SK-N-DZ (cell line): ENCODE results near the gene SRRM1.
"Not testable (repeated sequence)": the region's sequence is repeated elsewhere in the genome, so short reads cannot be mapped to it uniquely, and the experiment has no call there.

Experiments used
- DNase-seq: peaks from one replicate; pipeline ENCODE4 v3.0.0-alpha.2; 2015; ENCODE audit warnings: low spot score

The SRRM1 gene

DNA sequence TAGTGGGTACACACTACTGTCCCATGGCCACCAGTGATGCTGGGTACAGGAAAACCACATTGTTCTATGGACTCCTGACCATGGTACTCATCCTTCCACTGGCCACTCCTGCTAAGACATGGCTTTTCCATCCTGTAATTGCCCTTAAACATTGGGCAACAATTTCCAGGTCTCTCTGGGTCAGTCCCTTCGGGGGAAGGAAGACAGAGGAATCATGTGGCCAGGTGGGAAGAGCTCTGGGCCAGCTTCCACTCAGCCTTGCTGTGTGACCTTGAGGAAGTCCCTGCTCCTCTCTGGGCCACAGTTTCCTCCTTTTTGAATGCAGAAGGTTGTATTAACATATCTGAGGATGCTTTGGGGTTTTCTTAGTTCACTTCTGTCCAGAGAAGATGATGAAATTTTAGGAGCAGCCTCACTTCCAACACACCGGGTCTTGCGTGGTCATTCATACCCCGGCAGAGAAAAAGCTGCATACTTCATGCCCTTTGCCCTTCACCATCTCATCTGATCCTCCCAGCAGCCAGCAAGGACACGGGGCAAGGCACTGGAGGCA lies 50.8 kb downstream of the SRRM1 start:
- no peak for DNase-seq

DNA sequence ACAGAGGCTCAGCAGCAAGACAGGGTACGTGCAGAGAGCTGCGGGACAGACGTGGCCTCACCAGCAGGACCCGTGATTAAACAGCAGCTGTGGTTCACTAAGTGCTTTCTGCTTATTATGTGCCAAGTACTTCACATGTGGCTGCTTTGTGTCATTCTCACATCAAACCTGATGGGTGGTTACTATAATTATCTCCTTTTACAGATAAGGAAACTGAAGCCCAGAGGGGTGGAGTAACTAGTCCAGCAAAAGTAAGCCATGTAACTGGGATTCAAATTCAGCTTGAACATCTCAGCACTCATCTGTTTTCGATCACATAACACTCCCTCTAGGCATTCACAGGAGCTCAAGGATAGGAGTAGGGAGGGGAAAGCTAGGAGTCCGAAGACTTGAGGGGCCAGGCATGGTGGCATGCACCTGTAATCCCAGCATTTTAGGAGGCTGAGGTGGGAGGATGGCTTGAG lies 51.3 kb downstream of the SRRM1 start:
- peak; percentile 80 for DNase-seq

DNA sequence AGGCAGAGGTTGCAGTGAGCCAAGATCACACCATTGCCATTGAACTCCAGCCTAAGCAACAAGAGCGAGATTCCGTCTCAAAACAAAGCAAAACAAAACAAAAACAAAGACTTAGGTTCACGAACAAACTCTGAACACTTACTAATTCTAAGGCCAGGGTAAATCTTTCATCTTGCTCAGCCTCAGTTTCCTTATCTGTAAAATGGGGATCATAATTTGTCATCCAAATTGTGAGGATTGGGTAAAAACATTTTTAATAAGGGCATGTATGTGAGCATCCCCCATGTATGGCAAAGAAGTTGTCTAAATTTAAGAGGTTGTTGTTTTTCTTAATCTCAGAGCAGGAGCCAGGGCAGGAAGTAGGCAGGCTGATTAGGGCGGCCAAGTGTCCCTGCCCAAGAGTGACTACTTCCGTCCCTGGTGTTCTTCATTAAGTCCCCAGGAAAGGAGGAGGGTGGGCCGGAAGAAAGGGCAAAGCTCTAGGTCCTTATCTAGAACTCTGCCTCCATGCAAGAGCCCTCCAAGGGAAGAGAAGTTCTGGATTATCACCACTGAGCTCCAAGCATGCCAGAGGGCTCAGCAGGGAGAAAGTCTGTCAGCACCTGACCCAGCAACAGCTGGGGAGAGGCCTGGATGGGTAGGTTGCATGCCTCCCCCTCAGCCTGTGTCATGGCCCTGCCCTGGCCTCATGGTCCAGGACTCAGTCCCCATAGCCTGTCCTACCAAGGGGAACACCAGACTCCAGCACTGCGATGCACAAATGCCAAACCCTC lies 52.3 kb downstream of the SRRM1 start:
- DNase-seq: no peak

DNA sequence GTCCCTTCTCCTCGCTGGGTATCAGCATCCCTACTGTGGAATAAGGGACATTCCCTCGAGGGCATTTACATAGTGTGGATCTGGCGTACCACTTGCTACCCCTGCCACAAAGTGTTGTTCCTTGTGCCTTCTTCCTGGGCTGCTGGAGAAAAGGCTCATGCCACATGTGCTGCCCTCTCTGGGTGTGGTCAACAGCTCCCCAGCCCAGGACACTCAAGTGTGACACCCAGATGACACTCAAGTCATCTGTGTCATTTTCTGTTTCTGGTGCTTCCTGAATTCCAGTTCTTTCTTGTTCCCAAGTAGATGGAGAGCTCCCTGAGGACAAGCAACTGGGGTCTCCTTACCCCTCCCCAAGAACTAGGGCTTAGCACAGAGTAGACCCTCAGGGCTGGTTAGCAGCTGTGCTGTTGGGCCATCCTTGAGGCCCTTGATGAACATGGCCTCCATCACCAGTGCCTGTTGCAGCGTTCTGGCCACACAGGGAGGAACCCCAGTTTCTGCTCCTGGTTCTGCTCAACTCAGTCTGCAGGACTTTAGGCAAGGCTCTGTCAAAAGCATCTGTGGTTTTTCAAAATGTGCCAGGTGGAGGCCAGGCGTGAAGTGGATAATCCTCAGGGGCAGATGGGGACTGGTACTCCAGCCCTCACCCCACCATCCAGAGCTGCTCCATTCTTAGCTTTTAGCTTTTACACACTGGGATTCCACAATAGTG lies 53.1 kb downstream of the SRRM1 start:
- peak; percentile 23 for DNase-seq

DNA sequence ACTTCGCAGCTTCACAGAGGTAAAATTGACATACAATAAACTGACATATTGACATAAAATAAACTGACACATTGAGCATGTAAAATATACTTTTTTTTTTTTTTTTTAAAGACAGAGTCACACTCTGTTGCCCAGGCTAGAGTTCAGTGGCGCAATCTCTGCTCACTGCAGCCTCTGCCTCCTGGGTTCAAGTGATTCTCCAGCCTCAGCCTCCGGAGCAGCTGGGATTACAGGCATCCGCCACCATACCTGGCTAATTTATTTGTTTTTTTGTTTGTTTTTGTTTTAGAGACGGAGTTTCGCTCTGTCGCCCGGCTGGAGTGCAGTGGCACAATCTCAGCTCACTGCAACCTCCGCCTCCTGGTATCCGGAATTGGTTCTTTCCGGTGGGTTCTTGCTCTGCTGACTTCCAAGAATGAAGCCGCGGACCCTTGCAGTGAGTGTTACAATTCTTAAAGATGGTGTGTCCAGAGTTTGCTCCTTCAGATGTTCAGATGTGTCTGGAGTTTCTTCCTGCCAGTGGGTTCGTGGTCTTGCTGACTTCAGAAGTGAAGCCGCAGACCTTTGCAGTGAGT lies 53.7 kb downstream of the SRRM1 start:
- DNase-seq: no peak

DNA sequence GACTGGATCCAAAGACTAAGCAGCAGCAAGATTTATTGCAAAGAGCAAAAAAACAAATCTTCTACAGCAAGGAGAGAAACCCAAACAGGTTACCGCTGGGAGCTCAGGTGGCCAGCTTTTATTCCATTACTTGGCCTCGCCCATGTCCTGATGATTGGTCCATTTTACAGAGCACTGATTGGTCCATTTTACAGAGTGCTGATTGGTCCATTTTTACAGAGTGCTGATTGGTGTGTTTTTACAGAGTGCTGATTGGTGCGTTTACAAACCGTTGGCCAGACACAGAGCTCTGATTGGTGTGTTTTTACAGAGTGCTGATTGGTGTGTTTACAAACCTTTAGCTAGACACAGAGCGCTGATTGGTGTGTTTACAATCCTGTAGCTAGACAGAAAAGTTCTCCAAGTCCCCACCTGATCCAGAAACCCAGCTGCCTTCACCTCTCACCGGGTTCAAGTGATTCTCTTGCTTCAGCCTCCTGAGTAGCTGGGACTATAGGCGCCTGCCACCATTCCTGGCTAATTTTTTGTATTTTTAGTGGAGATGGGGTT lies 54.4 kb downstream of the SRRM1 start:
- DNase-seq: not testable (repeated sequence)

DNA sequence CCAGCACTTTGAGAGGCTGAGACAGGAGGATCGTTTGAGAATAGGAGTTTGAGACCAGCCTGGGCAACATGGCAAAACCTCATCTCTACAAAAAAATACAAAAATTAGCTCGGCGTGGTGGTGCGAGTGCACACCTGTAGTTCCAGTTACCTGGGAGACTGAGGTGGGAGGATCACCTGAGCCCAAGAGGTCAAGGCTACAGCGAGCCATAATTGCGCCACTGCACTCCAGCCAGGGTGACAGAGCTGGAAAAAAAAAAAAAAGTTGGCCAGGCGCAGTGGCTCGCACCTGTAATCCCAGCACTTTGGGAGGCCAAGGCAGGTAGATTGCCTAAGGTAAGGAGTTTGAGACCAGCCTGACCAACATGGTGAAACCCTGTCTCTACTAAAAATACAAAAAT lies 55.2 kb downstream of the SRRM1 start:
- not testable (repeated sequence) for DNase-seq

DNA sequence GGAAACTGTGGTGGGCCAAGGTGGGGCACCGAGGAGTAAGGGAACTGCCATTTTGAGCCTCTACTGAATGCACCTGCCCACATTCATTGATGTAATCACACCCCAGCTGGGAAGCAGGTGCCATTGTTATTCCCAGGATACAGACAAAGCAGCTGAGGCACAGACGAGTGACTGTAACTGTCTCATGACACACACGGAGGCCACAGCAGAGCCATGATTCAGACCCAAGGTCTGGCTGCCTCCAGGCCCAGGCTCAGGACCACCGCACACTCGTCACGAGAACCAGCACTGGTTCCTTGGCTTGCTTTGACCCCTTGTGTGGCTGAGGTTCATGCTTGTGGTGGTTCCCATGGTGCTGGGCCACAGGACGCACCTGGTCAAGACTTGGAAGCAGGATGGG lies 56.5 kb downstream of the SRRM1 start:
- no peak for DNase-seq

DNA sequence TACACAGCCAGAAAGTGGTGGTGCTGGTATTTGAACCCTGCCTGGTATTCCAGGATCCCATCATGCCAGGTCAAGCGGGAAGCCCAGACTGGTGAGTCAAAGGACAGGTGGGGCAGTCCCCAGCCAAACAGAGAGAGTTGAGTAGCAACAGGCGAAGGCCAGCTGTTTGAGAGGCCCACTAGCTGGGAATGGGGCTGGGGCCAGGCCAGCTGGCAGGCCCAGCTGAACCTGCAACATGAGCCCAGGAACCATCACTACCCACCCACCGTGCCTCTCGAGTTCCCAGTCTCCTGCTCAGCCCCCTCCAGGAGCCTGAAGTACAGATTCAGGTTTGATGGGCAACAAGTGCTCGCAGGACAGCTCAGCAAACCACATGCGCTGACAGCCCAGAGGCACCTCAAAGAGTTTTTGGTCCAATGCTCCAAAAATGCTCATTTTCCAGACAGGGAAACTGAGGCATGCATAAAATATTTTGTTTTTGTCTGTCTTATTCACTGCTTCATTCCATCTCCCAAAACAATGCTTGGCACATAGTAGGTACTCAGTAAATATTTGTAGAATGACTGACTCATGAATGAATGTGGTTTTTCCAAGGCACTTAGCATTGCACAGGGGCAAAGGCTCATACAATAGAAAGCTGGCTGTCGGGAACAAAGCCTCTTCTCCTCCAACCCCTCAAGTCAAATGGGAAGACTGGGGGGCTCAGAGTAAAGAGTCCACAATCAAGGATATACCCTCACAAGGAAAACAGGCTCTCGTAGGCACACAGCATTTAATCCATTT lies 59.6 kb downstream of the SRRM1 start:
- no peak for DNase-seq

DNA sequence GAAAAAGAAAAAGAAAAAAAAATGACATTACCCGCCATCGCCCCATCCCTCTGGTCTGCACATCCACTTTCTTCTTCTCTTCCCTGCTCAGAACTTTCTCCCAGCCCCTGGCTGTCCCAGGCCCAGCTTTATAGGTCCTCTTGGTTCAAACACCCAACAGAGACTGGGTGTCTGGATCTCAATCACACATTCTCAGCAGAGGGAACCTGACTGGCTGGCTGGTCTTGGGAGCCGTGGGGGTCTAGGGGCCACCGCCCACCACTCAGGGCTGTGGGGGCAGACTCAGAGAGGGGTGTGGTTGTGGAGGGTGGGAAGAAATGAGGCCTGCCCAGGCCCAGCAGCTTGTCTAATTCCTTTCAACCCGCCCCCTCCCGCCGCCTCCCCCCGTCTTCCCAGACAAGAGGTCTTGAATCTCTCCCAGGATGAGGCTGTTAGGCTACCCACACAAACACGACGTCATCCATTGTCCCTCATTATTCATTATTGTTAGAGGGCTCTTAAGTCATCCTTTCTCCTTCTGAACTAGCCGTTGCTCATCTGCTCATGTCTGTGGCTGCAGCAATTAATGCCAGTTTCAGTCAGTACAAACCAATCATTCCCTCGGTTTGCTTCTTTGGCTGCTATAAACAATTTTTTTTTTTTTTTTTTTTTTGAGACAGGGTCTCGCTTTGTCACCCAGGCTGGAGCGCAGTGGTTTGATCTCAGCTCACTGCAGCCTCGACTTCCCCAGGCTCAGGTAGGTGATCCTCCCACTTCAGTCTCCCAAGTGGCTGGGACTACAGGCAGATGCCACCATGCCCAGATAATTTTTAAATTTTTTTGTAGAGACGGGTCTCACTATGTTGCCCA lies 61.5 kb downstream of the SRRM1 start:
- no peak for DNase-seq

DNA sequence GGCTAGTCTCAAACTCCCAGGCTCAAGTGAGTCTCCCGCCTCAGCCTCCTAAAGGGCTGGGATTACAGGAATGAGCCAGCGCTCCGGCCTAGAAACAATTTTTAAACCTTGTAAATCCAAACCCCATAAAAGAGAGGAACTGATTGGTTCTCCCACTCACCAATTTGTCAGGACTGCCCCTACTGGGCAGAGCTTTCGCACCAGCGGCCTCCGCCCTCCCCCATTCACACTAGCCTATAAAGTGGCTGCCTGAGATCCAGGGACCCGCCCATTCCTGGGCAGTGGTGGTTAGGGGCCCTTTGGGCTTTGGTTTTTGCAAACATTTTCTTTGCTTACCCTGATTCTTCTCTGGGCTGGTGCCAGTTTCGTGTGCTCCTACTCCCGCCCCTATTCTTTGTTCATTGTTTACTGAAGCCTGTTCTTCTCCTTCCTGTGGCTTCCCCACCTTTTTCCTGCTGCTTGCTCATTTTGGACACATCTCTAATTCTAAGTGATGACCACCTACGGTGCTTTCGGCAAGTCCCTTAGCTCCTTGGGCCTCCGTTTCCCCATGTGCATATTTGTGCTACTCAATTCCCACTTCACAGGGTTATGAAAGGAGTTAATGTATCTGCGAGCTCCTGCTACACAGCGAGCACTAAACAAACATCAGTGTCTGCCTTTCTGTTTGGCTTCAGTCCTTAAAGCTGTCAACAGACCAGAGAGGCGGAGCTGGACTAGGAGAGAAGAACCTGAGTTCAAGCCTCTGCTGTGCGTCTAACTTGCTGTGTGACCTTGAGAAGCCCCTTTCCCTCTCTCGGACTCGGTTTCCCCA lies 62.4 kb downstream of the SRRM1 start:
- peak; percentile 78 for DNase-seq

DNA sequence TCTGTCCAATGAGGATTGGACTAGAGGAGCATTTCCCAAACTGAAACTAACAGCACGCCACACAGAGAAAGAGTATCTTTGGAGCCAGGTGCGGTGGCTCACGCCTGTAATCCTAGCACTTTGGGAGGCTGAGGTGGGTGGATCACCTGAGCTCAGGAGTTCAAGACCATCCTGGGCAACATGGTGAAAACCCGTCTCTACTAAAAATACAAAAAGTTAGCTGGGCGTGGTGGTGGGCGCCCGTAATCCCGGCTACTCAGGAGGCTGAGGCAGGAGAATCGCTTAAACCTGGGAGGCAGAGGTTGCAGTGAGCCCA lies 62.9 kb downstream of the SRRM1 start:
- DNase-seq: not testable (repeated sequence)

DNA sequence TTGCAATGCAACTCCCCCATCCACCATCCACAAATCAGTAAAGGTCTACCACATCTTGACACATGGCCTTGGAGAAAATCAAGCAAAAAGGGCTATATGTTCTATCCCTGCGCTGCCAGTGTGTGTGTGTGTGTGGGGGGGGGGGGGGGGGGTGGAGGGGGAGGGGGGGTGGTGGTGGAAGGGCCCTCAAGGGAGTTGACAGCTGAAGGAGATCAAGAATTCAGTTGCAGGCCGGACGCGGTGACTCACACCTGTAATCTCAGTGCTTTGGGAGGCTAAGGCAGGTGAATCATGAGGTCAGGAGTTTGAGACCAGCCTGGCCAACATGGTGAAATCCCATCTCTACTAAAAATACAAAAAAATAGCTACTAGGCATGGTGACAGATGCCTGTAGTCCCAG lies 64.6 kb downstream of the SRRM1 start:
- DNase-seq: no peak

DNA sequence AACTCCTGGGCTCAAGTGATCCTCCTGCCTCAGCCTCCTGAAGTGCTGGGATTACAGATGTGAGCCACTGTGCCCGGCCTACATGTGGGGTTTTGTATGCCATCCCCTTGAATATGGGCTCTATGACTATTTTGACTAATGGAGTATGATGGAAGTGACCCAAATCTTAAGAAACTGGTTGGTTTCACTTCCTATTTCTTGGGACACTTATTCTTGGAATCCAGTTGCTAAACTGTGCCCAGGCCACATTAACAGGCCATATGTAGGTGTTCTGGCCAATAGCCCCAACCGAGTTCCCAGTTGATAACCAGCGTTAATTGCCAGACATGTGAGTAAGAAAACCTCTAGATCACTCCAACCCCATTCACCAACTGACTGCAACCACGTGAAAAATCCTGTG lies 65.8 kb downstream of the SRRM1 start:
- no peak for DNase-seq

DNA sequence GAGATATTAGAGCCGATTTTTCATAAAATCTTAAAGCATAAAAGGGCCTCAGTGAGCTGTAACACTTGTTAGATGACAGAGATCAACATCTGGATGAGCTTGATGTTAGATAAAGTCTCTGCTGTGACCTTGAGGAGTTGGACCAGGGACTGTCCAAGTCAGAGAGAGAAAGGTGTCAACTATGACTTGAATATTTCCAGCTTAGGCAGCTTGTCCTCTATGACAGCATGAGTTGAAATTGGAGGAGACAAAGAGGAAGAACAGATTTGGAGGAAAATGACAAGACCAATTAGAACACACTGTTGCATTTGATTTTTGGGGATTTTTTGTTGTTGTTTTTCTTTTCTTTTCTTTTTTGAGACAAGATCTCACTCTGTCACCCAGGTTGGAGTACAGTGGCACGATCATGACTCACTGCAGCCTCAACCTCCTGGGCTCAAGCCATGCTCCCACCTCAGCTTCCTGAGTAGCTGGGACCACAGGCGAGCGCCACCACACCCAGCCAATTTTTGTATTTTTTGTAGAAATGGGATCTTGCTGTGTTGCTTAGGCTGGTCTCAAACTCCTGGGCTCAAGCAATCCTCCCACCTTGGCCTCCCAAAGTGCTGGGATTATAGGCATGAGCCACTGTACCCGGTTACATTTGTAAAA lies 66.8 kb downstream of the SRRM1 start:
- DNase-seq: no peak

DNA sequence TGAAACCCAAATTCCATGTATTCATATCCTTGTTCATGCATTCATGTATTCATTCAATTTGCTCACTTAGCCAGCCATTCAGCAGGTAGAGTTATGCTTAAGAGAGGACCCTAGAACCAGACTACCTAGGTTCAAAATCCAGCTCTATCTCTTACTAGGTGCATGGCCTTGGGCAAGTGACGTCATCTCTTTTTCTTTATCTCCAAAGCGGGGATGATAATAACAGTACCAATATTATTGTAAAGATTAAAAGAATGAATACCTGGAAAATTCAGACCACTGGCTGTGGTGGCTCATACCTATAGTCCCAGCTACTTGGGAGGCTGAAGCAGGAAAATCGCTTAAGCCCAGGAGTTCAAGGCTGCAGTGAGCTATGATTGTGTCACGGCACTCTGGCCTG lies 68.2 kb downstream of the SRRM1 start:
- DNase-seq: no peak

DNA sequence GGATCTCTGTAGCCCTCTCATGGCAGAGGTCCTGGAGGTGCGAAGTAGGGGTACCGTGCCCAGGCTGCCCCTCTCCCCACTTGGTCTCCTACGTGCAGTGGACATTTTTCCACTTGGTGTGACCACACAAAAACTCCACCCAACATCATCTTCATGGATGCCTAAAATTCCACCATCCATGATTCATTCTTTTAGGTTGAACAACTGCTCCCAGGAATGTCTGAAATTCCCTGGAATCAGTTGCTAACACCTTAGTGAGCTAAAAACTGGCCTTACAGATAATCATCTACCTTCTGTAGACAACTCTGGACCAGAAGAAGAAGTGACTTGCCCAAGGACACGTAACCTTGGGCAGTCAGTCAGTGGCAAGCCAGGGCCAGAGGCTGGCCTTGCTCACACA lies 70.1 kb downstream of the SRRM1 start:
- DNase-seq: no peak

DNA sequence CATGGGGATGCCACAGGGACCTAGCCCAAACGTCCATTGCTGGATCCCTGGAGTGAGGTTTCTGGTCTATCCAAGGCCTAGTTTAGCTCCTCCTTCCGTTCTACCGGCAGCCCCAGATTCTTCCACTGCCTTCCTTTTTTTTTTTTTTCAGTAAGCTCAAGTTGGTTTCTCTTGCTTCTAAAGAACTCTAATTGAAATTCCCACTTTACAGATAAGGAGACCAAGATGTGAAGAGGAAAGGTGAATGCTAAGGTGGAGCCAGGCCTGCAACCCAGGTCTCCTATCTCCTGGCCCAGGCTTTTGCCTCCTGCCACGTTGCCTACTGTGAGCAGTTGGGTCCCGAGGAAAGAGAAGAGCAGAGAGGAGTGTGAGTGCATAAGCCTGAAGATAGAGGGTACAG lies 70.6 kb downstream of the SRRM1 start:
- DNase-seq: no peak

DNA sequence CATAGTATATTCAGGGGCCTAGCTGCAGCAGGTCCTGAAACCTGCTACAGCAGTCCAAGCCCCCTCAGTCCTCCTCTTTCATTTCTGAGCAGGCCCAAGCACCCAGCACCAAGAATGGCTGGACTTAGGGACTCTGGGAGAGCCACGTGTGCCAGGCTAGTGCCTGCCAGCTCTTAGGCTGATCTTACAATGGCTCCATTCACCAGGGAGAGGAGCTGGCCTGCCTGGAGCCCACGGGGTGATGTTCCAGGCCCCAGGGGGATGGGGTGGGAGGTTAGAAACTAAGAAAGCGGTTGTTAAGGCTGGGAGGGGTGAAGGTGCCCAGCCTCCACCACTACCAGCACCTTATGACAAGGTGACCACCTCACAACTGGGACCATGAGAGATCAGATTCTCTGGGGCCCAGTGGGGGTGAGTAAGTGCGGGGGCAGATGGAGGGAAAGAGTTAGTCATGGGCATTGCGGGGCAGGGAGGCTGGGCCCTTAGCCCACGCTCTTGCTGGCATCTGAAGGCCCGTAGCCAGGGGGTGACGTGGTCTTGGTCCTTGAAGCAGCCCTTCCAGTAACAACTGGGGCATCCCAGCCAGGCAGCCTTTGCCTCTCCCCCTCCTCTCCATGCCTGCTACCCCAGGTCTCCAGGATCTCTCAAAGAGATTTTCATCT lies 71.9 kb downstream of the SRRM1 start:
- no peak for DNase-seq
